ENCODE data around the gene FIBP.

Gene FIBP

DNA sequence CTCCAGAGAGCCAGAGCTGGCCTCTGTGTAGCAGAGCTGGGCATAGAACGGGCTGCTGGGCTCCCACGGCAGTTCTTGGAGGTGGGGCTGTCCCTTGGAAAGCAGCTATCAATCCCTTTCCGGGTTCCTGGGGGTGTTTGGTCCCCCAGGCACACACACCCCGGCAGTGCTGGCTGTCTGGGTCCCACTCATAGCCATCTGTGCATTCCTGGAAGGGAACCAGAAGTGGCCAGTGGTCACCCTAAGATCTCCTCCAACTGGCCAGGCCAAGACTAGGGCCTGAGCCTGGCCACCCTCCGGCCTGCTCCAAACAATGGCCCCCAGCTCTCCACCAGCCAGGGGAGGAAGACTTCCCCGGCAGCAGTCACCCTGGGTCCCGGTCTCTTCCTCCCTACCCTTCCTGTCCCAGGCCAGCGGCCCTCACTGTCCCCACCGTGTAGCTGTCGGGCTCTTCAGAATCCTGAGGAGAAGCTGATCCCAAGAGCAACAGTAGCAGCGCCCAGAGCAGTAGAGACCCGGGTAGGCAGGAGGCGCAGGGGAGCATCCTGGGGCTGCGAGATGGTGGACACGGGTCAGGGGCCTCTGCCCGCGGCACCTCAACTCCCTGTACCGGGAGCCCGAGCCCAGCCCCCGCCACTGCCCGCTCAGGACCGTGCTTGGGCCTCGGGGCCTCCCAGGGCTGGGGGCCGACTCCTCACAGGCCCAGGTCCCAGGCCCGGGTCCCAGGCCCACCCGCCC is 16.3 kb downstream of the FIBP start:
- peak; percentile 67 for DNase-seq (ENCODE audit: low read depth, low spot score)

DNA sequence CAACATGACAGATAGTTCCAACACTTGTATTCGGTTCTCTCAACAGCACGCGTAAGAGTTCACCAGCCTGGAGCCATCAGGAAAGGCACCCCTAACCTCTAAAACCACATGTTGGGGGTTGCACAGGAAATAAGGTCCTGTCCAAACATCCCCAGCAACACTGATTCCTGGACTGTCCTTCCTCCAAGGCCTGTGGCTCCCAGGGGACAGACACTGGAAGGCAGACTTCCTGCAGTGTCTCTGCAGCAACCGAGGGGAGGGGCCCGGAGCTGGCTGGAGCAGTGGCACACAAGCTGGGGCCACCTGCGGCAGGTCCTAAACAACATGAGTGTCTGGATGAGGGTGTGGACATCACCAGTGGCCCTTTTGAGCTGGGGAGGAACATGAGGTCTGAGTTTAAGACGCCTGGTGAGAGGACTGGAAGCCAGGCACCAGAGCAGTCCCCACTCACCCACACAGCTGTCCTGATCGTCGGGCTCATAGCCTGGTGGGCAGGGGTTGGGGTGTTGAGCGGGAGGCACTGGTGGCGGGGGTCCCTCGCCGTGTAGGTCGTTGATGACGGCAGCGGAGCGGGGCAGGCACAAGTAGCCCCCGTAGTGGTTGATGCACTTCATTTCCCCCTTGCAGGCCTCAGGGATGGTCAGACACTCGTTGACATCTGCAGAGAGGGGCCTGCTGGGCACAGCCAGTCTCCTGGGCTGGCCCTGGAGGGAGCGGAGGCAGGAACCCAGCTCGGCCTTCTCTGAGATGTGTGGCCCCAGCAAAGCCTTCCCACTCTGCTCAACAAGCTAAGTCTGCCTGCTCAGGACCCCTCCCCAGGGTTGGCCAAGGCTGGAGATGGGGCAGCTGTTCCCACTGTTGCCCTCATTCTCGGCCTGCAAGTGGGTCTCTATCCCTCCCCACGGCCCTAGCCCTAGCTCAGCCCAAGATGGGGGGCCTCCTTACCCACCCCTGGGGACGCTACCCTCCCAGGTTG is 17.3 kb downstream of the FIBP start:
- DNase-seq (ENCODE audit: low read depth, low spot score) = no peak

DNA sequence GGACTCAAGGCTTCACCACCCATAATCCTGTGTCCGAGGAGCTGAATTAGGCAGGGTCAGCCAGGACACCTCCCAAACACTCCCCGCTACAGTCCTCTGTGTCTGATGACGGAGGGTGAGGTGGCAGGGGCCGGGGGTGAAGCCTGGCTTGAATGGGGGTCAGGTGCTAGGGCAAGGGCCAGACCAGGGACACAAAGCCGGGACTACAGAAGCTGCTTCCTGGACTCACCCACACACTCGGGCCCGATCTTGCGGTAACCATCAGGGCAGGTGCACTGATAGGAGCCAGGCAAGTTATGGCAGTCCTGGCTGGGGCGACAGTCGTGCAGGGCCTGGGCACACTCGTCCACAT is 18.0 kb downstream of the FIBP start:
- DNase-seq (ENCODE audit: low read depth, low spot score) = no peak

GRCh38 chr11:65869643-65870306 is 18.5 kb downstream of the FIBP start:
- no peak for DNase-seq (ENCODE audit: low read depth, low spot score)

- DNase-seq (ENCODE audit: low read depth, low spot score) = no peak
These were observed 19.4 kb downstream of the FIBP start for GRCh38 chr11:65868907-65869306.

DNA sequence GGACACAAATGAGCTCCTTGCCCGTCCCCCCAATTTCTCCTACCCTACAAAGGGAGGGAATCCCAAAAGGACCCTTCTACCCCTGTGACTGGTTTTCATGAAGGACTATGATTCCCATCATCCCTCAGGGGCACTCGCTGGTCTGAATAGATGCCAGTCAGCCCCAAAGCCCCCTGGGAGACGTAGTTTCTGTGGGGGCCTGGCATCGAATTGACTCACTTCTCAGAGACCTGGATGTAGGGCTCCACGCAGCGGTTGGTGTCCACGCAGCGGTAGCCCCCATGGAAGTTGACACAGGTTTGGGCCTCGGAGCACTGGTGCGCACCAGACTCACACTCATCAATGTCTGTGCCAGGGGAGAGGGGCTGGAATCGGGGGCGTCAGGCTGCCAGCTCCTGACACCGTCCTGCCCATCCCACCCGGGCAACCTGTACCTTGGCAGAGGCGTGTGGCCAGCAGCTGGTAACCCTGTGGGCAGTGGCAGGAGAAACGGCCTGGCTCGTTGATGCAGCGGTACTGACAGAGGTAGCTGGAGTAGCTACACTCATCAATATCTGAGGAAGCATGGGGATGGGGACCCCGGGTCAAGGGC is 20.1 kb downstream of the FIBP start:
- DNase-seq (ENCODE audit: low read depth, low spot score) = no peak

GRCh38 chr11:65867284-65868071 is 20.8 kb downstream of the FIBP start:
- no peak for DNase-seq (ENCODE audit: low read depth, low spot score)

DNA sequence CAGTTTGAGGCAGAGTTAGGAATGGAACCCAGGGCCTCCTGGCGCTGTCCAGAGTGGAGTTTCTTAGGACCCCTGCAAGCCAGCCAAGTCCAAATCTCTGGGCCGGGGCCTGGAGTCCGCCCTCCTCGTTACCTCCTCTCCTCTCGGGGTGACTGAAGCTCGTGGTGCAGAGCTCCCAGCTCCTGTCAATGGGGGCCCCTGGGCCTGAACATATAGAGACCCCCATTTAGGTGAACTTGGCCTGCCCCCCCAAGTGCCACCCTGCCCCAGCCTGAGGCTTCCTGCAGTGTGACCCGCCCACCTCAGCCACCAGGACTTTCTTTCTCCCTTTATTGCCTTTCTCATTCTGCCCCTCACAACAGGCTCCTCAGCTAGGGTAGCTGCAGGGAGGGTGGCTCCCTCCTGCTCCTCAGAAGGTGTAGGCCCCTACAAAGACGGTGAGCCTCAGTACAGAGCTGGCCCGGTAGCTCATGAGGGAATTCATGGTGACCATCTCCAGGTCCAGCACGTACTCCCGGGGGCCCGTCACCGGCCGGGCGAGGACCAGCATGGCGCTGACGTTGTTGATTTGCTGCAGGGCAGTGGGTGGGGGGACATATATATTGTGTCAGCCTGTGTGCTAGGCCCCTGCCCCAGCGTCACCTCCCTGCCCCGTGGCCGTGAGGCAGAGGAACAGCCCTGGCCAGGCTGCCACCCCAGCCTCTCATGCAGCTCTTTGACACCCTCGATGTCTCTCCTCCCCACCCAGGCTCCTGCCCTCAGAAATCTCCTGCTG is 21.6 kb downstream of the FIBP start:
- no peak for DNase-seq (ENCODE audit: low read depth, low spot score)

- DNase-seq (ENCODE audit: low read depth, low spot score) = no peak
These were observed 22.6 kb downstream of the FIBP start for GRCh38 chr11:65865550-65866172.

DNA sequence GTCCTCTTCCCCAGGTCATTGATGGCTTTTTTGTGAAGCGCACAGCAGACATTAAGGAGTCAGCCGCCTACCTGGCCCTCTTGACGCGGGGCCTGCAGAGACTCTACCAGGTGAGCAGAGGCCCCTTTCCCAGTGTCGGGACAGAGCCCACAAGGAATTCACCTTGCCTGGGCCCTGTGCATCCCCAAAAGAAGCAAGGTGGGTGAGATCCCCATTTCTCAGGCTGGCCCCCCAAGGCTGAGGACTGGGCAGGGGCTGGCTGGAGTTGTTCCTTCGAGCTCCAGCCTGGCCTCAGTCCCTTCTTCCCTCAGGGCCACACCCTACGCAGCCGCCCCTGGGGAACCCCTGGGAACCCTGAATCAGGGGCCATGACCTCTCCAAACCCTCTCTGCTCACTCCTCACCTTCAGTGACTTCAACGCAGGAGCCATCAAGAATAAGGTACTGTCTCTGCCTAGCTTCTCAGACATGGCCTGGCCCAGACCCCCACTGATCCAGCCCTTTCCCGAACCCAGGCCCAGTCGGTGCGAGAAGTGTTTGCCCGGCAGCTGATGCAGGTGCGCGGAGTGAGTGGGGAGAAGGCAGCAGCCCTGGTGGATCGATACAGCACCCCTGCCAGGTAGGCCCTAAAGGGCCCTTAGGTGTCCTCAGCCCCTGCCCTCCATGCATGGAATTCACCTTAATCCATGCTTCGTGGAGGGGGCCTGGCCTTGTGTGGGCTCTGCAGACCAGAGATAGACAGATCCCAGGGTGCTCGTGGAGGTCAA is 23.4 kb downstream of the FIBP start:
- no peak for DNase-seq (ENCODE audit: low read depth, low spot score)

DNA sequence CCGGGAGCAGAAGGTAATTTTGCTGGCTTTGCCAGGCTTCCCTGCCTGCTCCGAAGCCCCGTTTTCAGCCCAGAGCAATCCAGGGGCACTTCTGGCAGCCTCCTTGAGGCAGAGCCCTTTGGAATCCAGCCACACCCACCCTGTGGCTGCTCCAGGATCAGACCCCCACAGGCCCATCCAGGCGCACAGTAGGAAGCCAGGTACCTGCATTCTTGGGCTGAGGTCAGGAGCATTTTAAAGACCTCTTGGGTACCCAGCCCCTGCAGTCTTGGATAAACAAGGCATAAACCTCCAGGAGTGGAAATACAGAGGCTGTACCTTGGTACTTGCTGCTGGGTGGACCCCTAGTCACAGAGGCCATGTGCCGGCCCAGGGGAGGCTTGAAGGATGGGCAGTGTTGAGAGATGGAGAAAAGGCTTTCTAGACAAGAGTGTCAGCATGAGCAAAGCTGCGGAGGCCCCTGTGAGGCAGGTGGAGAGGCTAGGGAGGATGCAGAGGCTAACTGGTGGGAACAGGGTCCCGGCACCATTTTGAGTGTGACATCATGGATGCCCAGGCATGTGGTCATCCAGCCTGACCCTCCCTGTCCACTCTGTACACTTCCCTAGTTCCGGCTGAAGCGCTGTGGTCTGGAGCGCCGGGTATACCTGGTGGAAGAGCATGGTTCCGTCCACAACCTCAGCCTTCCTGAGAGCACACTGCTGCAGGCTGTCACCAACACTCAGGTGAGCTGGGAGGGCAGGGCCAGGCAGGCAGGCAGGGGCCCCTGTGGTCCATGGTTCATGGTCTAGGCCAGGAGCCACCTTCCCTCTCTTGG is 24.2 kb downstream of the FIBP start:
- DNase-seq (ENCODE audit: low read depth, low spot score) = no peak

DNA sequence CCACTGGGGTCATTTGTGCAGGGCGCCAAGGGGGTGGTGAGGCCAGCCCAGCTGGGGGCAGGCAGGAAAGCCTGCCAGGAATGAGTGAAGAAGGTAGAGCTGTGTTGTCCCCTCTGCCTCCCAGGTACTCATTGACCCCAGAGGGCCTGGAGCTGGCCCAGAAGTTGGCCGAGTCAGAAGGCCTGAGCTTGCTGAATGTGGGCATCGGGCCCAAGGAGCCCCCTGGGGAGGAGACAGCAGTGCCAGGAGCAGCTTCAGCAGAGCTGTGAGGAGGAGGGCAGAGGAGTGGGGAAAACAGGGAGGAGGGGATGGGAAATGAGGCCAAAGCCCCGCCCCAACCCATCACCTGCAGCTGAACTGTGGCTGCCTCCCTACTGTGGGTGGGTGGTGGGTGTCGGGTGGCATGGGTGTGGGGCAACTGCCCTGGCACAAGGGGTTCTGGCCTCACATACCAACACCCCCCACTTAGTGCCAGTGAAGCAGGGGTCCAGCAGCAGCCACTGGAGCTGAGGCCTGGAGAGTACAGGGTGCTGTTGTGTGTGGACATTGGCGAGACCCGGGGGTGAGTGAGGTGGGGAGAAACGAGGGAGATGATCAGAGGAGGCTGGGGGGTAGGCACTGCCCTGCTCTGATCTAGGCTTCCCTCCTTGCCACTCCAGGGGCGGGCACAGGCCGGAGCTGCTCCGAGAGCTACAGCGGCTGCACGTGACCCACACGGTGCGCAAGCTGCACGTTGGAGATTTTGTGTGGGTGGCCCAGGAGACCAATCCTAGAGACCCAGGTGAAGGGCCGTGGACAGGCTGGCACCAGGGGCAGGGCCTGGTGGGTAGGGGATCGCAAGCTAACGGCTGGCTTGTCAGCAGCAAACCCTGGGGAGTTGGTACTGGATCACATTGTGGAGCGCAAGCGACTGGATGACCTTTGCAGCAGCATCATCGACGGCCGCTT is 25.1 kb downstream of the FIBP start:
- no peak for DNase-seq (ENCODE audit: low read depth, low spot score)

- no peak for DNase-seq (ENCODE audit: low read depth, low spot score)
These were observed 26.0 kb downstream of the FIBP start for GRCh38 chr11:65862191-65862735.

- DNase-seq (ENCODE audit: low read depth, low spot score) = no peak
These were observed 26.6 kb downstream of the FIBP start for GRCh38 chr11:65861533-65862183.

DNA sequence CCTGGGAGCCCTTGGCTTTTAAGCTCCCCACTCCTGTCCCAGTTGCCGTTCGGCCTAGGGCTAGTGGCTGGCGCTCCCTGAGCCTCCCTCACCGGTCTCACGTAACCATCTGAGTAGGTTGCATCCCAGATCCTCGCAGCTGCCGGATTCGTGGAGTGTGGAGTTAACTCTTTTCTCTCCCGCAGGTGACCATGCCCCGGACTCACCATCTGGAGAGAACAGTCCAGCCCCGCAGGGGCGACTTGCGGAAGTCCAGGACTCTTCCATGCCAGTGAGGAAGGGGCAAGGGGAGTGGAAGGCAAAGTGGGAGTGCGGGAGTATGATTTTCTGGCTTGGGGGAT is 27.1 kb downstream of the FIBP start:
- peak; percentile 30 for DNase-seq (ENCODE audit: low read depth, low spot score)
